ENCODE data around the gene GMNN.

DNA sequence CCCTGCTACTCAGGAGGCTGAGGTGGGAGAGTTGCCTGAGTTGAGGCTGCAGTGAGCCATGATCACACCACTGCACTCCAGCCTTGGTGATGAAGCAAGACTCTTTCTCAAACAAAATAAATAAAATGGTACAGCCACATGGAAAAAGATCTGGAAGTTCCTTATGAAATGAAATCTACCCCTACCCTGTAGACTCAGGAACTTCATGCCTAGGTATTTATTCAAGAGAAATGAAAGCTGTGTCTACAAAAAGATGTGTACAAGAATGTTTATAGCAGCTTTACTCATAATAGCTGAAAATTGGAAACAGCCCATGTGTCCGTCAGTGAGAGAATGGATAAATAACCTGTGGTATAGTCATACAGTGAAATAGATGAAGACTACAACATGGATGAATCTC lies 40.6 kb upstream of the GMNN start:
- TF ChIP-seq EZH2 (optimal IDR thresholded peaks at IDR 0.05; ENCODE audit: low read depth, low read length) (no peak), CTCF (IDR thresholded peaks at IDR 0.05; ENCODE audit: low read length) (no peak), EZH2phosphoT487 (IDR thresholded peaks at IDR 0.05; ENCODE audit: low read length) (no peak)
